Amygdala (tissue), 56 donors: ENCODE results near the gene MALAT1.

Experiments used
- DNase-seq, 56 donors: peaks; one replicate each; lab custom pipeline; 2025; lab: John Stamatoyannopoulos, UW

Gene MALAT1

DNA sequence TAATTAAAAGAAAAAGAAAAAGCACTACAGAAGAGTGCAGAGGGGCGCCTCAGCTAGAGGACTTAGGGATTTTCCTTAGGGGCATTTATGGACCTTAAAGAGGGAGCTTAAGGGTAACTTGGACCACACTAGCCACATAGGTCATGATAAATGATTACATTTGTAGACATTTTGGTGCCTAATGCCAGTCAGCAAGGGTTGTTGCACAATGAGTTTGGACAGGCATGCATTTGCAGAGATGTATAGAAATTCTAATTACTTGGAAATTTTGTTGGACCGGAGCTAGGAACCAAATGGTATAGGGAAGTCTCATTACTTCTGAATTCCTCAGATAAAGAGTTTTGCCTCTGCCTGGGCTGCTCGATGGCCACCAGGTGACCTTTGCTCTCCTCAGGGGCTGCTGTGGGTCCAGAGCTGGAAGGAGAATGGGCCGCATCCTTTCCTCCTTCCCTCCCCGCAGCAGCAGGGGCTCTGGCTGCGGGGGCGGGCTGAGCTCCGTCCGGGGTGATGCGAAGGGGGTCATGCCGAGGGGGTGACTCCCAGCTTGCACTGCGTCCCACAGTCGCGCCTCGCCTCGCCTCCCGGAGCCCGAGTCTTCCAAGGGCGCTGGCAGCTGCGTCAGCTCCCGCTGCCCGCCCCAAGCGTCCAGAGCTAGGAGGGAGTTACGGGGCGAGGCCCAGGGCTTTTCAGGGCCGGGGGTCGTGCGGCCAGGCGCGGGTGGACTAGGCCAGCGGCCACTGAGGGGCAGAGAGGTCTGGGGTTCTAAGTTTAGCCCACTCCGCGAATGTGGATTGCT, 20.3 kb upstream of the MALAT1 start:
- peak in 23 of 56 donors; percentile 37 to 72 (median 54) for DNase-seq

DNA sequence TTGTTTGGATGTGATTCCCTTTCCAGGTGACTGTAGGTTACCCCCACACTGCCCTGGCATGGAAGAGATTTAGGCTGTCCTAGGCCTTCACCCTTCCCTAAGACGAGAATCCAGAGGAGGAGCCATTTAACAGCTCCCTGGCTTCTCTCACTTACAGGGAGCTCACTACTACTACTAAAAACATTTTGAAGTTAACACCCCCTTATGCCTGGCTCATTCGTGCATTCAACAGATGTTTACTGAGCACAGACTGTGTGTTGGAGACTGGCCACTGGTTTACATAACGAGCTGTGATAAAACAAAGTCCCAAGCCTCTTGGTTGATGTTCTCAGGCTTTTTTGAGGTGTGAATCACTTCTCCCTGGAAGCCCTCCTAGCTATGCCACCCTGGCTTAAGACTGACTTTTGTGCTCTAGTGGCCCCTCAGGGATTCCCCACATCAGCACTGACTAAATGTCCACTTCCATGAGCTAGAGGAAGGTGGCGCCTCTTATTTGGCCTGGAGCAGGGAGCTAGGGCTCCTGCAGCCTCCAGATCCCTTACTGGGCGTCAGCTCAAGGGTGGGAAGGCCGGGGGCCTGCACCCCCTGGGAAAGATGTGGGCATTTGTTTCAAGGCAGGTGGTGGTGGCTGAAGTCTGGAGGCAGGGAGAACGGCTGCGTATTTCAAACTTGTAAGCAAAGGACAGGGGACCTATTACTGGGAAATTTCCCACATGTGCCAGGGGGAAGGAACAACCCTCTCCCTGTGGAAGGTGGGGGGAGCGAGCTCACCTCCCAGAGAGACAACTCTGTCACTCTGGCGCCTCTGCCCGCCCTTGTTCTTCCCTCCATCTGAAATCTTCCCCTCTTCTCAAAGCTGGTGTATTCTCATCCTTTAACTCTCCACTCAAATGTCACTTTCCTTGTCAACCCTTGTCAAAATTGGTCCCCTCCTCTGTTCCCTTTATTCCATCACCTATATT, 19.4 kb upstream of the MALAT1 start:
- DNase-seq, result peak in 31 of 56 donors; percentile 29 to 80 (median 56)

DNA sequence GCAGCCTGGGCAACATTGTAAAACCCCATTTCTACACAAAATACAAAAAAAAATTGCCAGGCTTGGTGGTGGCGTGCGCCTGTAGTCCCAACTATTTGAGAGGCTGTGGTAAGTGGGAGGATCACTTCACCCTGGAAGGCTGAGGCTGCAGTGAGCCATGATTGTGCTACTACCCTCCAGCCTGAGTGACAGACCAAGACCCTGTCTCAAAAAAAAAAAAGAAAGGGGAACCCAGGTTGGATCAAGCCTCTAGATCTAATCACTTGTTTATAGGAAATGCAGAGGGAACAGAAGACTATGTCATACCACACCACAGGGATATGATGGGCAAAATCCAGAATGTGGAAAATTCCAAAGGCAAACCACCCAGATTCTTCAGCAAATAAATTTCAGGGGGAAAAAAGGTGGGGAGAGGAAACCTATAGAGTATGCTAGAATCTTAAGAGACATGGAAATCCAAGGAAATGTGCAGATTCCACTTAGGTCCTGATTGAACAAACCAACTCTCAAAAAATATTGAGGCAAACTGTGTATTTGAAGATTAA, 16.5 kb upstream of the MALAT1 start:
- DNase-seq, result no peak

DNA sequence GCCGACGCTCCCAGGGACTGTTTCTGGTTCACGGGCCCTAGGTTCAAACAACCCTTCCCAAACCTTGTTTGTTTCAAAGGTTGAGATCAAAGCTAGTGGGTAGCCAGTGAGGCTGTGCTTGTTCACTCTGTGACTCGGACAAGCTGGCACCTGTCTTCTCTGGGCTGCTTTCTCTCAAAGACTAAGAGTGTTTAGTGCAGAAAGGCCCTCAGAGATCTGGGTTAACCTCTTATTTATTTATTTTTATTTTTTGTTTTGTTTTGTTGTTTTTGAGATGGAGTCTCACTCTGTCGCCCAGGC, 13.0 kb upstream of the MALAT1 start:
- DNase-seq, result peak in 2 of 56 donors; percentile 16 to 40

DNA sequence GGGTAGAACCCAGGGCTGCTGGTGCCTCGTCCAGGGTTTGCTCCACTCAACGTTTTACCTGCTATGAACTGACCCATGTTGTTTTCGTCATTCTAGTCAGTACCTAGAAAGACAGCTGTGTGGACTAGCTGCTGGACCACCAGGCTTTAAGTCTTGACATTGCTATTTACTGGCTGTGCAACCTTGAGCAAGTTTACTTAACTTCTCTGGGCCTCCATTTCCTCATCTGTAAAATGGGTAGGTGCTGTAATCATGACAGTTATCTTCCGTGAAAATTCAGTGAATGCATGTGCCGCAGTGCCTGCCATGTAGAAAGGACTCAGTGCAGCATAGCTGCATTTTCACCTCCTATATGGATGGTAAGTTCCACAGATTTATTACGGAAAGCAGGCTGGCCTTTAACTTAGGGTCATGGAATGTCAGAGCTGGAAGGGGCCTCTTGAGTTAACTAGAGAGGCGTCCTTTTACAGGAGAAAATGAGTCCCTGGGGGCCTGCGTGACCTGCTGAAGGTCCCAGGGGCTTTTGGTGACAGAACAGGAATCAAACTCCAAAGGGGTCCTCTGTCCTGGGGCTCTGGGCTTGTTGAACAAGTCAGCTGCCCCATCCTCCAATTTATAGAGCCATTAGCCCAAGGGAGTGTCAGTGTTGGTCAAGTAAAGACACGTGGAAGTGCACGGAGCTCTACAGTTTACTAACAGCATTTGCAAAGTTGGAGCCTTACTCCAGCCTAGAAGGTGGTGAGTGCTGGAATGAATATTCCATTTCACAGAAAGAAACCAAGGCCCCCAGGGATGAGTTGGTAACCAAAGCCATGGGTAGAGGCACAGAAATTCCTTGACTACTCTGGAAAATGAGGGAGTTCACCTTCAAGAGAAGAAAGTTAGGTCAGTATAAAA, 12.0 kb upstream of the MALAT1 start:
- peak in 3 of 56 donors; percentile 63 to 74 (median 65) for DNase-seq

DNA sequence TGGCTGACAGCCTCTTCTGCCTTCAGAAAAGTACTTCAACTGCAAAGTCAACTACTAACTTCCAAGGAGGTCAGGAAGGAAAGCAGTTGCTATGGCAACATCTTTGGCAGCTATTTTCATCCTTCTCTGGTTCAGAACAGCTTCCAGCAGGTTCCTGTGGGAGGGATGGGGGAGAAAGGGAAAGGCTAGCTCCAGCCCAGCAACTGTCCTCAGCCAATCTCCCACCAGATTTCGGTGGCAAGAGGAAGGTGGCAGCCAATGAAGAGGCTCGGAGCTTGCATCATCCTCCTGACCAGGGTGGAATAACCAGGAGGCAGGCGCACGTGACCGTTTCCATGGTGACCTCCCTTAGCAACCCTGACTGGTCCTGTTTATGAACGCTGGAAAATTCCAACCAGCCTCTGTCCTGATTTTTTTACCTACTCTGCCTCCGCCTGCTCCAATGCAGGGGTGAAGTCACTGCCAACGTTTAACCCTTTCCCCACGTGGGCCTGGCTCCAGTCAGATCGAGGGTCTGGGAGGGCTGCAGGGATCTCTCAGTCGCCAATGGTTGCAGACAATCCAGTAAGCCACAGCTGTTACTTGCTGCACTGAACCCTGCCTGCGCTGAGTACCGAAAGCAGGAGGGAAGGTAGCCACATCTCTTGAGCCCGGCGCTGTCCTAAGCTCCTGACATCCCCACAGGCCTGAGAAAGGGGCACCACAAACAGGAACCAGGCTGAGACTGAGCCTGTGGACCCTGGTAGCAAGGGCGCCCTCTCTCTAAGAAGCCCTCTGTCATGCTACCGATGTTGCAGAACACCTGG, 11.2 kb upstream of the MALAT1 start:
- DNase-seq, result peak; percentile 78 to 100 (median 100)

DNA sequence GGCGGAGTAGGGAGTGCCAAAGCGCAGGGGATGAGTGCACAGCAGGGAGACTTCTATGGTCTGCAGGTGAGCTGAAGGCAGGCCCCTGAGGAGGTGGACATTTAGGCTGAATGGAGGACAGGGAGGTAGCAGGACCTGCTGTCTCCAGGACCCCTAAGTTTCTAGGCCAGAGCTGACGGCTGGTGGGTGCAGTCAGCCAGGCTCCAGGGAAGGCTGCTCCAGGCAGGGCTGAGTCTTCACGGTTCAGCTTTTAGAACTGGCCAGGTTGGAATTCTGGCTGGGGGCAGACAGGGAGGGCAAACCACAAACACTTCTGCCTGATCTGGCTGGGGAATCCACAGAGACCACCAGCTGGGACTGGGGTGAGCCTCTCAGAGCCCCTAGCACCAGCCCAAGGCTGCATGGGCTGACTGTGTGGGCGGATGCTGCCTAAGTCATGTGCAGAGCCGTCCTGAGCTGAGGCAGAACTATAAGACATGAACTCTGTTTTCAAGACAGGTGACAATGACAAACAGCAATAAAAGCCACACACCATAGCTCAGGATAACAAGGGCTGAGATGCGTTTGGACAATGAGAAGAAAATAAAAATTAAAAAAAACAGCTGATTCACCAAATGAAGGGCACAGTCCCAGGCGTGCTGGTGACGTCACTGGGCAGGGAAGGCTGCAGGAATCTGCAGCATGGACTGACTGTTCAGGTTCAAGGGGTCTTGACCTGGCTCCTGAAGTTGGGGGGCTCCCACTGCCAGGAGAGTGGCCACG, 10.4 kb upstream of the MALAT1 start:
- peak in 16 of 56 donors; percentile 28 to 74 (median 62) for DNase-seq

DNA sequence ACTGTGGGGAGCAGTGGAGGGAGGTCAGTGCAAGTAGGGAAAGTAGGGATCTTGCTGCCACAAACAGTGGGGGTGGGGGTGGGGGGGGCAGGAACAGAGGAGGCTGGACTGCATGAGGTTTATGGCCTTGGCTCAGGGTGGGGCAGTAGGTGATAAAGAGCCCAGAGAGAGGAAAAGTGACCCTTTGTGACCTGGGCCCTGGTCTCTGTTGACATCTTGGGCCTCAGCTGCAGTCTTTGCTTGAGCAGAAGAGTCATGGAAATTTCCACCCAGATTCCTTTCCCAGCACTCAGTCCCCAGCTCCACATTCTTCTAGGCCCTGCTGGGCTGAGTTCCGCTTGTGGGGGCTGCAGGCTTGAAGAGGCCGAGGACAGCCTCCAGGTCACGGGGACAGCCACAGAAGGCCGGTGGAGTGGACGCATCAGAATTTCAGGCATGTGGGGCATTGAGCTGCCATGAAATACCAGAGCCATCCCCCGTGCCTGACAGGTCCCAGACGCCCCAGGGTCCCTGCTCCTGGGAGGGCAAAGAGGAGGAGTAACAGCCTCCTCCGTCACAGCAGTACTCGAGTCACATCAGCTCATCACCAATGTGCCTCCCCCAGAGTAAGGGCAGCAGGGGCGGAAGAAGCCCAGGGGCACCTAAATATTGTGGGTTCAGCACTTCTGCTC, 9.7 kb upstream of the MALAT1 start:
- DNase-seq, result peak in 13 of 56 donors; percentile 34 to 70 (median 56)

DNA sequence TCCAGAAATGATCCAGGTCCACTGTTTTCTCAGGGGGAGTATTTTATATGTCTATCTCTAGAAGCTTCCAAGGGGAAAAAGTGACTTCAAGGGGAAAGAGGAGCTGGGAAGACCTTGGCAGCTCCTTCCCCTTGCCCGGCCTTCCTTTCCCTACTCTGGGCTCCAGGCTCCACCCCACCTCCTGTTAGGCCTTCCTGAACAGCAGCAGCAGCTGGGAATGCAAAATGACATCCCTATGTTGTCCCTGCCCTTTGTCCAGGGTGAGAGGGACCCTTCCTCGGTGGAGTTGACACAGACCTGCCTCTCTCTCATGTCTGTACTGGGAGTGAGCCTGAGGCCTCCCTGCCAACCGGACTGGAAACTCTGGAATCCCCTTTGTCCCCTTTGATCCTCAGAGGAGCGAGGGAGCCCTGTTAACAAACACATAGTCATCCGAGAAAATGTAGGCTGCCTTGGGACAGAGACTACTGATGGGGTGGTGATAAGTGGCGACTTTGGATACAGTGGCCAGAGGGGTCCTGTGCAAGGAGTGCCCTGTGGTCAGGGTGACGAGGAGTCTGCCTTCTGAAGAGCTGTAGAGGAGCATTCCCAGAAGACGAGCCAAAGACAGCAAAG, 9.0 kb upstream of the MALAT1 start:
- peak in 4 of 56 donors; percentile 47 to 59 (median 52) for DNase-seq

DNA sequence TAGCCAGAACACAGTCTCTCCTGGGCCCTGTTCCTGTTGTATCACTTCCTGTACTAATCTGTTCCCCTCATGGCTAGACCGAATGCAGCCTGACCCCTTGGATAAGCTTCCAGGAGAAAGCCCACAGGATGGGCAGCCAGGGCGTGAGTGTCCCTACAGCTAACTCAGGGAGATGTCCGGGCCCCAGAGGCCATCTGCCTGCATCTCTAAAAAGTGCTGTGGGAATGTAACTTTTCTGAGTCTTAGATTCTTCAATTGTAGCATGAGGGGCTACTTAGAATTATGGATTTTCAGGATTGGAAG, 7.7 kb upstream of the MALAT1 start:
- no peak for DNase-seq

DNA sequence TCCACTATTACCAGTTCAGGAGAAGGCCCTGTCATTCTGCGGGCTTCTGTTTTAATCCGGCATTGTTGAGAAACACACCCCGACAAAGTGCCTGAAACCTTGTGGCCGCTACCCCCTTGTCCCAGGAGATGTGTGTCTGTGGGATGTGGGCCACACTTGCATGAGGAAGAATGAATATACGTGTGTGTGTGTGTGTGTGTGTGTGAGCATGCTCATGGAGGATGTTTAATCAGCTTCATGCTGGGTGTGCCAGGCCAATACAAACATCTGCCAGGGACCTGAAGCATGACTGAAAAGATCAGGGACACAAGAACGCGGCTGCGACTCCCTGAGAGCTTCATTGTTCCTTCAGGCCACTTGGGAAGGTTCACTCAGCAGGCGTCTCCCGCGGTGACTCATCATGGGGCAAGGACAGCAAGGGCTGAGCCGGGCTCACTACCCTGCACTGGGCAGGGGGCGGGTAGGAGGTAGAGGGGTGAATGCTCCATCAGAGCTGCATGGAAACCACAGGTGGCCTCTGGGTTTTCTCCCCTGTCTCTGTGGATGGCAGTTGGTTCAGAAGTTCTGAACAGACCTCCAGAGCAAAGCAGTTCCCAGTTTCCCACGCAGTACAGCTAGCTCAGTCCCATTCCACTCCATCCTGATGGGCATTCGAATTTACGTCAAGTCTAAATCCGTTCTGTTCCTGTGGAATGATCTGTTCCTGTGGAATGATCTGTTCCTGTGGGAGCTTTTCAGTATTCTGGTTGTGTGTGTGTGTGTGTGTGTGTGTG, 7.0 kb upstream of the MALAT1 start:
- peak in 33 of 56 donors; percentile 28 to 79 (median 62) for DNase-seq

DNA sequence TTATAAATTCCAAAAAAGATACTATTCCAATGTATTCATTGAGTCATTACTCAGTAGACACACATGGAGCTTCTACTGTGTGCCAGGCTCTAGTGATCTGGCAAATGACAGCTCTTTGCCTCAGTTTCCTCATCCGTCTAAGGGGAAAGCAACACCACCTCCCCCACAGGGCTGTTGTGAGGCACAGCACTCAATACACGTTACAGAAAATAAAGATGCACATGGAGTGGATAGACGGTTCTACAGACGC, 6.5 kb upstream of the MALAT1 start:
- peak in 2 of 56 donors; percentile 40 to 79 for DNase-seq

DNA sequence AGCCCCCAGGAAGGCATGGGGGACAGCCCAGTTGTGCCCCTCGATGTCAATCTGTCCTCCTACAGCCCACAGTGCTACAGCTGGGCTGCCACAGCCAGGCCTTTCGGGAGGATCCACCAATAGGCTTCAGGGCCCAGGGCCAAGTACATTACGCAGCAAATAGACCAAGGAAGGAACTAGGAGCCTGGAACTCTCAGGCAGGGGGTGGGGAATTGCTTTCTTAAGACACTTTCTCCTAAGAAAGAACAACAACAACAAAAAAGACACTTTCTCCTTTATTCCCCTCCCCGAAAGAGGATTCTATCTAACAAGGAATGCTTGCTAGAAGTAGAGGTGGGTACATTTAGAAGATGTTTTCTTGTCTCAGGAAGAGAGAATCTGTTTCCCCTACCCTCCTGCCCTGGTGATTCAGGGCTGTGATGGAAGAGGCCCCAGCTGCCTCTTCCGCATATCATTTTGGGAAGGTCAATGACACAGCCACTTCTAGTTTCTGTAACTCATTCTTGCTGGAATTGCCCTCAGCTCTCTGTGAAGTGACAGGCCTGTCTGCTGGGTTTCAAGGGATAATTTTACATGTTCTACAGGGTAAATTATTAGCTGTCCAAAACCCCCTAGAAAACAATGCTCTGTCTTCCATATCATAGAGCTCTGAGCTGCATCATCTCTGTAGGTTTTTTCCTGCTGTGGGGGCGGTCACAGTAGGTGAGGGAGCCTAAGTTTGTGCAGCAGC, 6.0 kb upstream of the MALAT1 start:
- DNase-seq, result peak in 36 of 56 donors; percentile 36 to 81 (median 58)

DNA sequence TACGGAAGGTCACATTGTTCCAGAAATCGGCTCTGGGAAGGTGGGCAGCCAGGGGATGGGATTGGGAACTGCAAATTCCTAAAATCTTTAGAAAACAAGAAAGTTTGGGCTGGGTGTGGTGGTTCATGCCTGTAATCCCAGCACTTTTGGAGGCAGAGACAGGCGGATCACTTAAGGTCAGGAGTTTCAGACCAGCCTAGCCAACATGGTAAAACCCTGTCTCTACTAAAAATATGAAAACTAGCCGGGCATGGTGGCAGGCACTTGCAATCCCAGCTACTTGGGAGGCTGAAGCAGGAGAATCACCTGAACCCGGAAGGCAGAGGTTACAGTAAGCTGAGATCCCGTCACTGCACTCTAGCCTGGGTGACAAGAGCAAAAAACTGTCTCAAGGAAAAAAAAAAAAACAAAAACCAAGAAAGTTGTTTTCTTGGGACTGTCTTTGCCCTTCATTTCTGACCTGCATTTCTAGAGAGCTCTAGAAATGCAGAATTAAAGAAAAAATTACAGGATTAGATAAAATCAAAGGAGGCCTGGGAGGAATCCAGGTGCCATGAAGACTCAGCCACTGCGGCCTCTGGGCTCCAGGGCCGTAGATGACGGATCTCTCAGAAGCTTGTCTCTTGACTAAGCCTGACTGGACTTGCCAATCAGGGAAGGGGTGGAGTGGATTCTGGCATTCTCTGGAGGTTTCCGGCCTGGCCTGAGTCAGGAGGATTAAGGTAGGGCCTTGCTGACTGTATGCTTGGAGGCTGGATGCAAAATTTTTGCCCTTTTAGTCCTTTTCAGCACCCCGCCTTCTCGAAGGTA, 5.3 kb upstream of the MALAT1 start:
- peak in 12 of 56 donors; percentile 23 to 68 (median 37) for DNase-seq

DNA sequence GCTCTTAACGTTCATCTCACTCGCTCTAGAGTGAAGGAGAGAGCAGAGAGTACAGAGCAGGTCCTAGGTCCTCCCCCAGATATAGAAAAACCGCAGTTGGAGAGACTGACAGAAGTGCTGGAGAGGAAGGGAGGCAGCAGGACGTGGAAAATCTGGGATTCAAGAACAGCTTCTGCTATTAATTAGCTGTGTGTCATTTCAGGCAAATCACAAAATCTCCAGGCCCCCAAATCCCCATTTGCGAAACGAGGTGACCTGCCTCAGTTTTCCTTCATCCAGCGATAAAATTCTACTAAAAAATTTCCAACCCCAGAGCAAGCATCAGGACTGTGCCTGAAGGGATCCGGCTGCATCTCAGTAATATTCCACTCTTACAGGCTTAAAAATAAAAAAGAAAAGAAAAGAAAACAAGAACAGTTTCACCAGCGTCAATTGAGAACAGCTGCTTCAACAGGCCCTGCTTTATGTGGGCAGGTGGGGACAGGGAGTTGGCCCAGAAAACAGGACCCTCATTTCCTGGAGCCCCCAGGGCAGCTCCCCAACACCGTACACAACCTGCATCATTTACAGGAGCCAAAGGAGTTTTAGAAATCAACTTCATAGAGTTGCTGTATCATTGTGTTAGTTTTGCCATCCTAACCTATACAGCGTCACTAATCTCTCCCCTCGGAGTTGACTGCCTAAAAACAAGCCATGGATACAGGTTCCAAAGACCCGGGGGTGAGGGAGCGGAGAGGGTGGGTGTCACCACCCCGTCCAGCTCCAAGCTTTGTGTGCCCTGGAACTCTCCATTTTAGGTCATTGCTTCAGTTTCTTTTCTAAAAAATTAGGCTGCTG, 2.3 kb upstream of the MALAT1 start:
- peak in 9 of 56 donors; percentile 35 to 76 (median 61) for DNase-seq
